PC-9 (cell line): ENCODE measurements around the gene CRACR2A. TPM values are rescaled to one million over a fixed set of nuclear protein-coding genes. Genes with fewer than 3 reads are reported as not detected.

ENCODE experiments used
- BruUV-seq: library from RNA; stranded (reverse); fragments of 400-500 nt; replicated peaks from 2 replicates; lab custom pipeline; 2021; lab: Mats Ljungman, UMichigan
- CTCF ChIA-PET: fragments of 300-600 bp; sonication (Branson Sonifier 250); formaldehyde crosslinking; loops from one replicate; lab custom pipeline; 2022; ENCODE audit warnings: antibody characterized with exemption; lab: Charles Lee
- POLR2A ChIA-PET: fragments of 300-600 bp; sonication (Branson Sonifier 250); formaldehyde crosslinking; loops from one replicate; lab custom pipeline; 2022; ENCODE audit warnings: antibody characterized with exemption; ENCODE audit not compliant: unreplicated experiment; lab: Charles Lee
- DNase-seq, 2 experiments: peaks; one replicate each; pipeline versions ENCODE4 v3.0.0 to v3.0.0-alpha.2; 2015 to 2022; ENCODE audit warnings: mixed read lengths in 1 of 2
- H2AFZ ChIP-seq: fragments of 200-600 bp; sonication (generic); 2 replicates; pipeline ENCODE4 v1.8.1; 2017; ENCODE audit warnings: antibody characterized with exemption
- H3F3A ChIP-seq: fragments of 200-600 bp; sonication (generic); 2 replicates; pipeline ENCODE4 v1.8.1; 2017; ENCODE audit warnings: antibody characterized with exemption, mild to moderate bottlenecking, low read depth; ENCODE audit not compliant: insufficient read depth
- H3K27ac ChIP-seq: fragments of 200-600 bp; sonication (generic); 2 replicates; pipeline ENCODE4 v1.6.1; 2016; ENCODE audit warnings: mixed run types
- H3K27me3 ChIP-seq: fragments of 200-600 bp; sonication (generic); 2 replicates; pipeline ENCODE4 v1.6.1; 2016; ENCODE audit warnings: low read depth, mixed run types; ENCODE audit not compliant: insufficient read depth
- H3K36me3 ChIP-seq: fragments of 200-600 bp; sonication (generic); 2 replicates; pipeline ENCODE4 v1.6.1; 2016; ENCODE audit warnings: low read depth, mixed run types
- H3K4me1 ChIP-seq: fragments of 200-600 bp; sonication (generic); replicated peaks from 2 replicates; pipeline ENCODE4 v1.6.1; 2016; ENCODE audit warnings: mixed run types; ENCODE audit not compliant: insufficient read depth
- H3K4me2 ChIP-seq: fragments of 200-600 bp; sonication (generic); 2 replicates; pipeline ENCODE4 v1.6.1; 2017; ENCODE audit warnings: mixed run types
- H3K4me3 ChIP-seq: fragments of 200-600 bp; sonication (generic); 2 replicates; pipeline ENCODE4 v1.6.1; 2016; ENCODE audit warnings: mixed run types
- H3K79me2 ChIP-seq: fragments of 200-600 bp; sonication (generic); 2 replicates; pipeline ENCODE4 v1.6.1; 2017; ENCODE audit warnings: low read depth, mixed run types
- H3K9me2 ChIP-seq: fragments of 200-600 bp; sonication (generic); 2 replicates; pipeline ENCODE4 v1.8.1; 2017; ENCODE audit warnings: mild to moderate bottlenecking; ENCODE audit not compliant: insufficient read depth
- H3K9me3 ChIP-seq: fragments of 200-600 bp; sonication (generic); 2 replicates; pipeline ENCODE4 v1.8.1; 2016; ENCODE audit warnings: low read depth; ENCODE audit not compliant: insufficient read depth
- H4K20me1 ChIP-seq: fragments of 200-600 bp; sonication (generic); 2 replicates; pipeline ENCODE4 v1.8.1; 2017; ENCODE audit not compliant: insufficient read depth
- EZH2 ChIP-seq: fragments of 200-600 bp; sonication (generic); IDR thresholded peaks from 2 replicates; pipeline ENCODE4 v1.8.0; 2017; ENCODE audit warnings: antibody characterized with exemption, low read depth
- intact Hi-C: fragments of 100-400 bp; cut with micrococcal nuclease; formaldehyde crosslinking; loops from one replicate; pipeline ENCODE4 v1.10.0; 2022; ENCODE audit not compliant: unreplicated experiment
- total RNA-seq: library from RNA; stranded (reverse); gene quantifications from 2 replicates; pipeline ENCODE4 v1.2.3, GENCODE V29; 2021
- TF ChIP-seq, protein P1 (sequence below): fragments of 200-600 bp; sonication (generic); conservative IDR thresholded peaks from 2 replicates; pipeline ENCODE4 v1.6.1; 2017; ENCODE audit warnings: mixed run types, antibody characterized with exemption, mild to moderate bottlenecking, moderate library complexity

Gene CRACR2A
- total RNA-seq, 1 experiment from 2014 or later = not detected

DNA sequence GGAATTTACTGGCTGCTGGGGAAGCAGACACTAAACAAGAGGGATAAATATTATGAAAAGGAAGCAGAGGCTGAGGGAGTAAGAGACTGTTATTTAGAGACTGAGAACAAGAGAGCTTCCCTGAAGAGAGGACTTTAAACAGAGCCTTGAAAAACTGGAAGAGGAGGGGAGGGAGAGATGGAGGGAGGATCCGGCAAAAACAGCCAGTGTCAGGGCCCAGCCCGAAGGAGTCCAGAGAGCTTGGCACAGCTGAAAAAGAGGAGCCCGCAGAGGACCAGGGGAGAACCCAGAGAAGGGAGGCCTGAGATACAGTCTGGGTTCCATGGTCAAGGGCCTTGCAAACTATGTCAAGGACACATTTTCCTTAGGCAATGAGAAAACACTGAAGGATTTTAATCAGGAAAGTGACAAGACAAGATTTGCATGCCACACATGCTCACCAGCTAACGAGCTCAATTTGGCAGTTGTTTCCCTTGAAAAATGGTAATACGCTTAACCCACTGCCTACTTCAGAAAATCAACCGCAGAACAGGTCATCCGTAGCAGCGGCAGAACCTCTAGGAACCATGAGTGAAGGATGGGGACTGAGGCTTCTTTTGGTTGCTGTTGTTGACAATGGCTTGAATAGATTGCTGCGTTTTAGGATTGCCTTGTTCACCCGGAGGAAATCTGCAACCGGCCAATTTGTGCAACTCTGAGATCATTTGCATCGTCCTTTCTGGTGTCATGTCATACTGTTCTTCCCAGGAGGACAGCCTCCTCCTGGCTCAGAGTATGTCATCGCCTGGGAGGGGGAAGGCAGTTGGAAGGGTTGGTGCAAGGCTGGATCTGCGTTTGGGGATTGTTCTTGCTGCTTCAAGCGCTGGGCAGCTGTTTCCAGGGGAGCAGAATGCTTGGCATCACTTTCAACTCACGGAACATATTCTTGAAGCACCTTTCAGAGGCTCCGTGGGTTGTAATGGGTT lies 153.7 kb downstream of the CRACR2A start:
- CTCF ChIA-PET = no interaction called here
- H3K4me1 ChIP-seq = no peaks in the 10 kb centered on the region
- no peaks in the 10 kb centered on the region for H4K20me1 ChIP-seq
- no peaks in the 10 kb centered on the region for H3K9me3 ChIP-seq
- no peak overlapping the region for H3K4me2 ChIP-seq
- intact Hi-C loops = no loop called here
- BruUV-seq = no TSS peak
- no peak overlapping the region for H2AFZ ChIP-seq
- POLR2A ChIA-PET = no interaction called here
- DNase-seq = no peak
- no peaks in the 10 kb centered on the region for H3K9me2 ChIP-seq
- H3K4me3 ChIP-seq = no peak overlapping the region
- H3K27ac ChIP-seq = no peak overlapping the region
- H3K36me3 ChIP-seq = no peaks in the 10 kb centered on the region
- H3K27me3 ChIP-seq = peaks cover 100% of the 10 kb centered on the region
- TF ChIP-seq EZH2 = no peak
- TF ChIP-seq, protein P1, sequence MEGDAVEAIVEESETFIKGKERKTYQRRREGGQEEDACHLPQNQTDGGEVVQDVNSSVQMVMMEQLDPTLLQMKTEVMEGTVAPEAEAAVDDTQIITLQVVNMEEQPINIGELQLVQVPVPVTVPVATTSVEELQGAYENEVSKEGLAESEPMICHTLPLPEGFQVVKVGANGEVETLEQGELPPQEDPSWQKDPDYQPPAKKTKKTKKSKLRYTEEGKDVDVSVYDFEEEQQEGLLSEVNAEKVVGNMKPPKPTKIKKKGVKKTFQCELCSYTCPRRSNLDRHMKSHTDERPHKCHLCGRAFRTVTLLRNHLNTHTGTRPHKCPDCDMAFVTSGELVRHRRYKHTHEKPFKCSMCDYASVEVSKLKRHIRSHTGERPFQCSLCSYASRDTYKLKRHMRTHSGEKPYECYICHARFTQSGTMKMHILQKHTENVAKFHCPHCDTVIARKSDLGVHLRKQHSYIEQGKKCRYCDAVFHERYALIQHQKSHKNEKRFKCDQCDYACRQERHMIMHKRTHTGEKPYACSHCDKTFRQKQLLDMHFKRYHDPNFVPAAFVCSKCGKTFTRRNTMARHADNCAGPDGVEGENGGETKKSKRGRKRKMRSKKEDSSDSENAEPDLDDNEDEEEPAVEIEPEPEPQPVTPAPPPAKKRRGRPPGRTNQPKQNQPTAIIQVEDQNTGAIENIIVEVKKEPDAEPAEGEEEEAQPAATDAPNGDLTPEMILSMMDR = no peak
- H3K79me2 ChIP-seq = no peaks in the 10 kb centered on the region
- no peaks in the 10 kb centered on the region for H3F3A ChIP-seq

DNA sequence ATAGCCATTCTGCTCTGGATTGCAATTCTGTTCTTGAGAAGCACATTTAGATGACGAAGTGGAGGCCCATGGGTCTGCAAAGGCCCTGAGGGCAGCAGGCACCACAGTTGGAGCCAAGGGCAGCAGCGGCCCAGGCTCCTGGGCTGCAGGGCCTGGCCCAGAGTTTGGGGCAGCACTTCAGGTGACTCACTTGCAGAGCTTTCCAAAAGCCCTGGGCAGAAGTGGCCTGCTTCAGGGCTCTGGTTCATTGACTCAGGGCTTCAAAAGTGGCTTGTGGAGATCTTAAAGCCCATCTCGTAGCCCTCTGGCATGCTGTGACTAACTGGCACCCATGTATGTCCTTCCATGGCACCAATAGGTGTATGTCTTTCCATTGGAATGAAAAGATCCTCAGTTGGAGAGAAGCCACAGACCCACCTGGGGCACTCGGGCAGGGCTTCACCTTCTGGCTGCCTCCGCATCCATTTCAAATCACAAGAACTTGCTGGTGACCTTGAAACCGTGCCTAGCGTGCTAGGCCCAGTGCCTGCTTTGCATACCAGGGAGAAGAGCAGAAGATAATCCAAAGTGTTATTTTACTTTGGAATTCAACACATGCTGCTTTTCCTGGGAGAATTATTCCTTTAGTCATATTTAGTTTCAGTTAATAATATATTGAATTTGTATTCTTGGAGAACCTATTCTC lies 155.2 kb downstream of the CRACR2A start:
- no peaks in the 10 kb centered on the region for H3F3A ChIP-seq
- no peak for TF ChIP-seq EZH2
- TF ChIP-seq, protein P1 = no peak
- no TSS peak for BruUV-seq
- no peak overlapping the region for H3K4me2 ChIP-seq
- no peaks in the 10 kb centered on the region for H3K36me3 ChIP-seq
- H3K79me2 ChIP-seq = no peaks in the 10 kb centered on the region
- H3K9me2 ChIP-seq = no peaks in the 10 kb centered on the region
- POLR2A ChIA-PET = no interaction called here
- no peak overlapping the region for H3K27ac ChIP-seq
- no peak overlapping the region for H3K4me3 ChIP-seq
- no peaks in the 10 kb centered on the region for H4K20me1 ChIP-seq
- no peaks in the 10 kb centered on the region for H3K9me3 ChIP-seq
- intact Hi-C loops = no loop called here
- no peaks in the 10 kb centered on the region for H3K4me1 ChIP-seq
- peaks cover 100% of the 10 kb centered on the region for H3K27me3 ChIP-seq
- no peak overlapping the region for H2AFZ ChIP-seq
- CTCF ChIA-PET = no interaction called here
- no peak for DNase-seq

GRCh38 chr12:3596703-3597415 lies 156.1 kb downstream of the CRACR2A start:
- no peak overlapping the region for H3K27ac ChIP-seq
- no peaks in the 10 kb centered on the region for H3K9me3 ChIP-seq
- H3K4me2 ChIP-seq = no peak overlapping the region
- CTCF ChIA-PET = no interaction called here
- intact Hi-C loops = no loop called here
- BruUV-seq = no TSS peak
- POLR2A ChIA-PET = no interaction called here
- H3K4me1 ChIP-seq = no peaks in the 10 kb centered on the region
- no peak overlapping the region for H3K4me3 ChIP-seq
- no peaks in the 10 kb centered on the region for H3K9me2 ChIP-seq
- no peaks in the 10 kb centered on the region for H3F3A ChIP-seq
- H3K36me3 ChIP-seq = no peaks in the 10 kb centered on the region
- no peak overlapping the region for H2AFZ ChIP-seq
- H3K27me3 ChIP-seq = peaks cover 100% of the 10 kb centered on the region
- no peaks in the 10 kb centered on the region for H4K20me1 ChIP-seq
- H3K79me2 ChIP-seq = no peaks in the 10 kb centered on the region
- no peak for TF ChIP-seq EZH2
- TF ChIP-seq, protein P1 = no peak
- DNase-seq = no peak
